Esophagus squamous epithelium (tissue), 5 donors: Measurements from ENCODE around the gene ZCCHC7. TPM values are rescaled to one million over a fixed set of nuclear protein-coding genes. Genes with fewer than 3 reads are reported as not detected.
"Not testable (repeated sequence)": the region's sequence is repeated elsewhere in the genome, so short reads cannot be mapped to it uniquely, and the experiment has no call there.

ENCODE experiments used
- DNase-seq: peaks from one replicate; lab custom pipeline; 2025; lab: John Stamatoyannopoulos, UW
- H3K27ac ChIP-seq, 4 donors: fragments of 200-600 bp; sonication (generic); one replicate each; pipeline ENCODE4 v1.5.1; 2016 to 2019; ENCODE audit warnings: mild to moderate bottlenecking in 1 of 4
- H3K27me3 ChIP-seq, 4 donors: fragments of 200-600 bp; sonication (generic); 1 replicate in 3 of 4; 2 replicates in 1 of 4; pipeline versions ENCODE4 v1.5.1 to v1.6.0; 2017 to 2021; ENCODE audit warnings: antibody characterized with exemption in 1 of 4
- H3K36me3 ChIP-seq, 3 donors: fragments of 200-600 bp; sonication (generic); one replicate each; pipeline ENCODE4 v1.5.1; 2016 to 2019
- H3K4me1 ChIP-seq, 3 donors: fragments of 200-600 bp; sonication (generic); one replicate each; pipeline ENCODE4 v1.5.1; 2017 to 2019
- H3K4me3 ChIP-seq, 4 donors: fragments of 200-600 bp; sonication (generic); 1 replicate in 3 of 4; 2 replicates in 1 of 4; pipeline ENCODE4 v1.5.1; 2016 to 2019; ENCODE audit warnings: mild to moderate bottlenecking in 2 of 4, moderate library complexity in 1 of 4
- H3K9me3 ChIP-seq, 3 donors: fragments of 200-600 bp; sonication (generic); one replicate each; pipeline ENCODE4 v1.5.1; 2016 to 2019
- POLR2A ChIP-seq, 4 donors: fragments of 450-650 bp; IDR thresholded peaks; one replicate each; pipeline ENCODE4 v1.6.1; 2017; ENCODE audit warnings: antibody characterized with exemption in 4 of 4, mild to moderate bottlenecking in 4 of 4, moderate library complexity in 3 of 4
- WGBS, 2 donors: methylation state at CpG; one replicate each; pipeline ENCODE4 v1.1.5; 2018; 5-methylcytosine and 5-hydroxymethylcytosine counted together
- intact Hi-C: fragments of 100-400 bp; cut with DNase I; formaldehyde crosslinking; loops from one replicate; pipeline ENCODE4 v1.15.0; 2022
- total RNA-seq, 4 donors: library from RNA; depleted of rRNA; stranded (reverse); fragments of >200 nt; gene quantifications; one replicate each; pipeline ENCODE4 v1.1.0, GENCODE V29; 2016
- TF ChIP-seq, protein P1 (sequence below), 6 experiments: fragments of 450-650 bp in 4 of 6; fragments of 200-600 bp in 2 of 6; sonication (generic) in 2 of 6; IDR thresholded peaks; one replicate each; pipeline ENCODE4 v1.5.1; 2016 to 2019; ENCODE audit warnings: antibody characterized with exemption in 6 of 6, mild to moderate bottlenecking in 4 of 6, moderate library complexity in 4 of 6
- donor health status: DM: yes; HTN: yes; CAD: no.

ZCCHC7 gene
- total RNA-seq, 4 donors from 2014 or later = 6.1 to 21.6 (median 13.0) TPM

DNA sequence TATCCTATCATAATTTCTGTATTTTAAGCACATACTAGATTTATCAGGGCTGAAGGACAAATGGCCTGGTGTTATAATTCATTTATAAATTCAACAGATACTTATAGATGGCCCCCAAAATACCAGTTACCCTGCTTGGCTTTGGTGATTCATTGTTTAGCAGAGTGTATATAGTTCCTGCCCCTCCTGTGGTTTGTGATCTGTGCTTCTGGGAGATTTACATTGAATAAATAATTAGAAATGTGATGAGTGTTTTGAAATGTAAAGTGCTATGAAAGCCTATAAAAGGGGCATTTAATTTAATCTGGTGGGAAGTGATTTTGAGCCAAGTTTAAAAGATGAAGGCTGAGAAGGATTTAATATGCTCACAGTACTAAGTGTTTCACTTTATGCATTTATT lies 36.7 kb upstream of the ZCCHC7 start:
- Histone ChIP-seq H3K9me3 (peaks cover 0 to 5% (median 0%) of the 10 kb centered on the region in 3 donors), H3K4me3 (no peak overlapping the region), H3K36me3 (peaks cover 0 to 24% (median 0%) of the 10 kb centered on the region in 3 donors), H3K27me3 (no peaks in the 10 kb centered on the region), H3K27ac (no peak overlapping the region), H3K4me1 (peaks cover 0 to 38% (median 4%) of the 10 kb centered on the region in 3 donors)
- TF ChIP-seq POLR2A (IDR thresholded peaks at IDR 0.05) = no peak
- TF ChIP-seq, protein P1, sequence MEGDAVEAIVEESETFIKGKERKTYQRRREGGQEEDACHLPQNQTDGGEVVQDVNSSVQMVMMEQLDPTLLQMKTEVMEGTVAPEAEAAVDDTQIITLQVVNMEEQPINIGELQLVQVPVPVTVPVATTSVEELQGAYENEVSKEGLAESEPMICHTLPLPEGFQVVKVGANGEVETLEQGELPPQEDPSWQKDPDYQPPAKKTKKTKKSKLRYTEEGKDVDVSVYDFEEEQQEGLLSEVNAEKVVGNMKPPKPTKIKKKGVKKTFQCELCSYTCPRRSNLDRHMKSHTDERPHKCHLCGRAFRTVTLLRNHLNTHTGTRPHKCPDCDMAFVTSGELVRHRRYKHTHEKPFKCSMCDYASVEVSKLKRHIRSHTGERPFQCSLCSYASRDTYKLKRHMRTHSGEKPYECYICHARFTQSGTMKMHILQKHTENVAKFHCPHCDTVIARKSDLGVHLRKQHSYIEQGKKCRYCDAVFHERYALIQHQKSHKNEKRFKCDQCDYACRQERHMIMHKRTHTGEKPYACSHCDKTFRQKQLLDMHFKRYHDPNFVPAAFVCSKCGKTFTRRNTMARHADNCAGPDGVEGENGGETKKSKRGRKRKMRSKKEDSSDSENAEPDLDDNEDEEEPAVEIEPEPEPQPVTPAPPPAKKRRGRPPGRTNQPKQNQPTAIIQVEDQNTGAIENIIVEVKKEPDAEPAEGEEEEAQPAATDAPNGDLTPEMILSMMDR (IDR thresholded peaks at IDR 0.05) = no peak
- intact Hi-C loops = loop anchor here (5.0 kb wide), 1 partner anchor 34 kb away; no protein-coding TSS in a partner anchor
- DNase-seq = no peak

DNA sequence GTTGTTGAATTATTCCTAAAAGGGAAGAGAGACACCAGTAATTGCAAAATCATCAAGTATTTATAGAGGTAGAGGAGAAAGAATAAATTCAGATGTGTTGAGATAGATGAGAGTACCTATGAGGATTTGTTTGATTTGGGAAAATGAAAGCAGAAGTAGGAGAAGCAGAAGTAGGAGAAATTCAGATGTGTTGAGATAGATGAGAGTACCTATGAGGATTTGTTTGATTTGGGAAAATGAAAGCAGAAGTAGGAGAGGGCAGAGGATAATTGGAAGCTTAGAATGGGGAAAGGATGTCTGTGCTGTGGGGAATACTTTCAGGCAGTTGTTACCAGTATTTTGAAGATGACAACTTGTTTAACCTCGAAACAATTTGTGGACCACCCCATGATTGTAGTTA lies 35.1 kb upstream of the ZCCHC7 start:
- peaks cover 0 to 34% (median 0%) of the 10 kb centered on the region in 3 donors for H3K36me3 ChIP-seq
- peaks cover 0 to 32% (median 0%) of the 10 kb centered on the region in 3 donors for H3K4me1 ChIP-seq
- DNase-seq = no peak
- no peak overlapping the region for H3K27ac ChIP-seq
- intact Hi-C loops = no loop called here
- WGBS, 2 donors = 96% methylated on average over 1 of the region's 1 CpG
- H3K9me3 ChIP-seq = no peaks in the 10 kb centered on the region
- TF ChIP-seq, protein P1 (IDR thresholded peaks at IDR 0.05) = no peak
- no peak for TF ChIP-seq POLR2A (IDR thresholded peaks at IDR 0.05)
- H3K27me3 ChIP-seq = no peaks in the 10 kb centered on the region
- no peak overlapping the region for H3K4me3 ChIP-seq

DNA sequence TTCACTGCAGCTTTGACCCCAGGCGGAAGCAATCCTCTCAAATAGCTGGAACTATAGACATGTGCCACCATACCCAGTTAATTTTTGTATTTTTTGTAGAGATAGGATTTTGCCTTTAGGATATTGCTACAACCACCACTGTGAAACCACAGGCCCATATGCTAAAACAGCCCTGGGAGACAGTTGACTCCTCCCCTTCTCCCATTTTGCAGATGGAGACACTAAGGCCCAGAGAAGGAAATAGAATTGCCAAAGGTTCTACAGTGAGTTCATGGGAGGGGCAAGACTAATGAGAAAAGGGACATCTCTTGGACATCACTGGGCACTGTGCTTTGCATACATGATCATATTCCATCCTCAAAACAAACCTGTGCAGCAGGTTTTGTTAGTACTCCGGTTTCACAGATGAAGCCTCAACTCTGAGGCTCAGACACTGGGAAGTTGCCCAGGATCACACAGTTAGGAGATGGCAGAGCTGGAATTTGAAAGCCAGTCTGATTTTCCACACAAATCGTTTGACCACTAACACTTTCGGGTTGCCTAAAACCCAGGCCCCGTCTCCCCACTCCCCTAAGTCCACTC lies 27.6 kb upstream of the ZCCHC7 start:
- H3K27ac ChIP-seq, H3K4me1 ChIP-seq, H3K4me3 ChIP-seq, DNase-seq, intact Hi-C loops, H3K9me3 ChIP-seq, H3K27me3 ChIP-seq: not testable (repeated sequence)
- peaks cover 0 to 18% (median 0%) of the 10 kb centered on the region in 3 donors for H3K36me3 ChIP-seq
- 56 to 100% methylated on average over 1 to 2 of the region's 5 CpGs for WGBS, 2 donors

DNA sequence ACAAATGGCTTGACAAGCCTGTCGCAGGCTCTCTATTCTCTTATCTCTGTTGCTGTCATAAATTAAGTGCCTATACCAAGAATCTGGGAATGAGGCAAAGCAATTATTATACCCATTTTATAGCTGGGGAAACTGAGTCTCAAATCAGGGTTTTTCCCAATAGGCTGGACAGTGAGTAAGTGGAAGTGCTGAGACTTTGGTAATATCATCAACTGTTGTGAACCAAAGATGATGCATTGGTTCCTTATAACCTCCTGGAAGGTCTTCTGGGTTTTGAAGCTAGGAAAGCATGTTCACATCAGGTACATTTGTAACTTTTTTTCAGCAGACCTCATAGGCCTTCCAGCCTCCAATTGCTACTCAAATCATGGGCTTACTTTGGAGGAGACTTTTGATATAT lies 25.6 kb upstream of the ZCCHC7 start:
- TF ChIP-seq POLR2A (IDR thresholded peaks at IDR 0.05) = no peak
- TF ChIP-seq, protein P1 (IDR thresholded peaks at IDR 0.05) = no peak
- no peak for DNase-seq
- no peak overlapping the region for H3K4me3 ChIP-seq
- H3K4me1 ChIP-seq = no peaks in the 10 kb centered on the region
- intact Hi-C loops = no loop called here
- no peaks in the 10 kb centered on the region for H3K36me3 ChIP-seq
- H3K9me3 ChIP-seq = no peaks in the 10 kb centered on the region
- no peak overlapping the region for H3K27ac ChIP-seq
- no peaks in the 10 kb centered on the region for H3K27me3 ChIP-seq
- WGBS, 2 donors = 100% methylated on average over 1 of the region's 1 CpG

DNA sequence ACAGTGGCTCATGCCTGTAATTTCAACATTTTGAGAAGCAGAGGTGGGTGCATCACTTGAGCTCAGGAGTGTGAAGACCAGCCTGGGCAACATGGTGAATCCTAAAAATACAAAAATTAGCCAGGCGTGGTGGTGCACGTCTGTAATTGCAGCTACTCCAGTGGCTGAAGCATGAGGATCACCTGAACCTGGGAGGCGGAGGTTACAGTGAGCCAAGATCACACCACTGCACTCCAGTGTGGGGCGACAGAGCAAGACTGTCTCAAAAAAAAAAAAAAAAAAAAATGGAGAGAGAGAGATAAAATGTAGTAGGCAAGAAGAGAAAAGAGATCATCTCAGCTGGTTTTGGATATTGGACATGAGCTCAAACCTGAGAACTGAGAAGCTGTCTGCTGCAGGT lies 23.7 kb upstream of the ZCCHC7 start:
- Histone ChIP-seq H3K4me3 (no peak overlapping the region), H3K27ac (no peak overlapping the region), H3K4me1 (no peaks in the 10 kb centered on the region), H3K9me3 (no peaks in the 10 kb centered on the region), H3K36me3 (no peaks in the 10 kb centered on the region), H3K27me3 (no peaks in the 10 kb centered on the region)
- intact Hi-C loops = no loop called here
- DNase-seq = no peak
- TF ChIP-seq POLR2A (IDR thresholded peaks at IDR 0.05) = no peak
- TF ChIP-seq, protein P1 (IDR thresholded peaks at IDR 0.05) = no peak
- WGBS, 2 donors = 73 to 84% methylated on average over 4 of the region's 4 CpGs
